Measurements from ENCODE around the gene CCDC33.

DNA sequence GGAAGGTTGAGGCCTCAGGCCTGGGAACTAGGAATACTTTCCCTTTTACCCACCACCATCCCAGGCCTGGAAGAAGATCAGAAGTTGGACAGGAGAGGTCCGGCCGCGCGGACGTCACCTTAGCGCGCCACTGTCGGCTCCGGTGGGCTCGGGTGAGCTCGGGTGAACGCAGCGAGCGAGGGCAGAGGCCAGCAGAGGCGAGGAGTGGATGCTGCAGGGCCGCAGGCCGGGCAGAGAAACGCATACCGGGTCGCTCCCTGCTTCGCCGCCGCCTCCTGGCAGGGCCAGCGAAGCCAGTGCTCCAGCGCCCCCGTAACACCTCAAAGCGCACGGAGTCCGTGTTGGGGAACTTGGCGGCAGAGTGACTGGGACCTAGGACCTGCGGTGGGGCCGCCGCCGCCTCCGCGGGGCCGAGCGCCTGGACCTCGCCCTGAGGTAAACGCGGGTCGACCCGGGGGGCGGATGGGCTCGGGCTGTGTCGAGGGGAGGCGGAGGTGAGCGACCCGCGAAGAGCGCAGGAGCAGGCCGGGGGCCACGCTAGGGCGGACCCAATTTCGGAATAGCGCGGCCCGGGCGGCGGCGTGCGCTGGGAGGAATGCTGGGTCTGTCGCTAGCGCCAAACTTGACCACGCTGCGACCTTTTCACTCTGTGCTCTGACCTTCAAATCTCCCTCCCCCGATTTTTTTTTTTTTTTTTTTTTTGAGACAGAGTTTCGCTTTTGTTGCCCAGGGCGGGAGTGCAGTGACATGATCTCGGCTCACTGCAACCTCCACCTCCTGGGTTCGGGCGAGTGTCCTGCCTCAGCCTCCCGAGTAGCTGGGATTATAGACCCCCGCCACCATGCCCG is 129.7 kb downstream of the CCDC33 start:
- no peak for TF ChIP-seq POLR2A (IDR thresholded peaks at IDR 0.05)
- TF ChIP-seq CTCF (IDR thresholded peaks at IDR 0.05) = no peak
